ENCODE results near the gene TMEM60. TPM values are rescaled to one million over a fixed set of nuclear protein-coding genes. Genes with fewer than 3 reads are reported as not detected.

Gene TMEM60
- total and polyA plus RNA-seq, 2 of the 8 experiments (the other 6 are each of a cell fraction or from before 2014, with no cell fraction given) = 22.1 to 29.2 TPM

- no peak for TF ChIP-seq POU5F1 (IDR thresholded peaks at IDR 0.05; ENCODE audit: low read depth, low read length)
- no peak for TF ChIP-seq BRCA1 (IDR thresholded peaks at IDR 0.05; ENCODE audit: low read depth, low read length)
- TF ChIP-seq EZH2 (IDR thresholded peaks at IDR 0.05; ENCODE audit: low read depth, low read length, severe bottlenecking) = no peak
Observed at GRCh38 chr7:77771901-77772300, 26.3 kb downstream of the TMEM60 start (continued).
